ENCODE measurements around the gene A1BG. TPM values are rescaled to one million over a fixed set of nuclear protein-coding genes. Genes with fewer than 3 reads are reported as not detected.
A peak's percentile ranks its signal among the peaks of the same experiment; 100 is the strongest.

The A1BG gene
- total and polyA plus RNA-seq, 2 of the 13 experiments (the other 11 are each of a cell fraction or from before 2014, with no cell fraction given): 14.7 to 41.4 TPM

GRCh38 chr19:58362272-58362994 is 9.1 kb upstream of the A1BG start, which contains the start of gene ZNF497 (continued):
- TF ChIP-seq TFE3 (CRISPR knock-in tag; IDR thresholded peaks at IDR 0.05): peak; percentile 78; the same call in 1 of the 2 replicates
- TF ChIP-seq RBFOX2 (IDR thresholded peaks at IDR 0.05; ENCODE audit: low read depth, low read length): peak; percentile 96
- TF ChIP-seq U2AF1 (optimal IDR thresholded peaks at IDR 0.05; ENCODE audit: low read depth, low read length): peak; percentile 26
- TF ChIP-seq ZBTB3 (CRISPR knock-in tag; IDR thresholded peaks at IDR 0.05; ENCODE audit: borderline replicate concordance, low read depth): no peak
- peak; percentile 16; the same call in 1 of the 2 replicates for TF ChIP-seq ZNF431 (CRISPR knock-in tag; IDR thresholded peaks at IDR 0.05; ENCODE audit: borderline replicate concordance, low read depth)
- peak; percentile 56 for TF ChIP-seq PPARG (CRISPR knock-in tag; conservative IDR thresholded peaks at IDR 0.05)
- no peak for TF ChIP-seq TERF1 (CRISPR knock-in tag; IDR thresholded peaks at IDR 0.05)
- TF ChIP-seq GLI4 (CRISPR knock-in tag; IDR thresholded peaks at IDR 0.05; ENCODE audit: borderline replicate concordance): 0 out of 2 replicates have a peak, but pooled peaks have one; percentile 67
- peak; percentile 63; the same call in 1 of the 2 replicates for TF ChIP-seq SATB2 (CRISPR knock-in tag; IDR thresholded peaks at IDR 0.05)
- TF ChIP-seq ASH2L (IDR thresholded peaks at IDR 0.05; ENCODE audit: insufficient read length, low read depth, low read length): peak; percentile 85
- TF ChIP-seq ZNF326 (CRISPR knock-in tag; IDR thresholded peaks at IDR 0.05; ENCODE audit: borderline replicate concordance): no peak
- no peak; the same call in 1 of the 2 replicates for TF ChIP-seq ZNF619 (CRISPR knock-in tag; IDR thresholded peaks at IDR 0.05)
- no peak for TF ChIP-seq ARNT (IDR thresholded peaks at IDR 0.05)
- no peak; the same call in 1 of the 2 replicates for TF ChIP-seq AKNA (CRISPR knock-in tag; IDR thresholded peaks at IDR 0.05; ENCODE audit: borderline replicate concordance)
- no peak for TF ChIP-seq LCORL (IDR thresholded peaks at IDR 0.05)
- peak; percentile 6; the same call in 1 of the 2 replicates for TF ChIP-seq LCORL (CRISPR knock-in tag; IDR thresholded peaks at IDR 0.05)
- TF ChIP-seq STAG1 (CRISPR knock-in tag; IDR thresholded peaks at IDR 0.05): no peak
- TF ChIP-seq MIXL1 (CRISPR knock-in tag; IDR thresholded peaks at IDR 0.05): peak; percentile 35; the same call in 1 of the 2 replicates
- peak; percentile 17; the same call in 1 of the 2 replicates for TF ChIP-seq GFI1 (CRISPR knock-in tag; IDR thresholded peaks at IDR 0.05; ENCODE audit: borderline replicate concordance)
- TF ChIP-seq, protein P1, sequence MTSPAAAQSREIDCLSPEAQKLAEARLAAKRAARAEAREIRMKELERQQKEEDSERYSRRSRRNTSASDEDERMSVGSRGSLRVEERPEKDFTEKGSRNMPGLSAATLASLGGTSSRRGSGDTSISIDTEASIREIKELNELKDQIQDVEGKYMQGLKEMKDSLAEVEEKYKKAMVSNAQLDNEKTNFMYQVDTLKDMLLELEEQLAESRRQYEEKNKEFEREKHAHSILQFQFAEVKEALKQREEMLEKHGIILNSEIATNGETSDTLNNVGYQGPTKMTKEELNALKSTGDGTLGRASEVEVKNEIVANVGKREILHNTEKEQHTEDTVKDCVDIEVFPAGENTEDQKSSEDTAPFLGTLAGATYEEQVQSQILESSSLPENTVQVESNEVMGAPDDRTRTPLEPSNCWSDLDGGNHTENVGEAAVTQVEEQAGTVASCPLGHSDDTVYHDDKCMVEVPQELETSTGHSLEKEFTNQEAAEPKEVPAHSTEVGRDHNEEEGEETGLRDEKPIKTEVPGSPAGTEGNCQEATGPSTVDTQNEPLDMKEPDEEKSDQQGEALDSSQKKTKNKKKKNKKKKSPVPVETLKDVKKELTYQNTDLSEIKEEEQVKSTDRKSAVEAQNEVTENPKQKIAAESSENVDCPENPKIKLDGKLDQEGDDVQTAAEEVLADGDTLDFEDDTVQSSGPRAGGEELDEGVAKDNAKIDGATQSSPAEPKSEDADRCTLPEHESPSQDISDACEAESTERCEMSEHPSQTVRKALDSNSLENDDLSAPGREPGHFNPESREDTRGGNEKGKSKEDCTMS (CRISPR knock-in tag; conservative IDR thresholded peaks at IDR 0.05): no peak
